ENCODE measurements around the gene FOXR2.

Gene FOXR2

GRCh38 chrX:55623100-55623499 is at the start of gene FOXR2:
Gene FOXR2, plus strand, starts transcription at chrX:55623400. Its CDS starts 312 bp downstream, at chrX:55623712.
- H3K4me3 Mint-ChIP-seq, result no peak within 1 kb of the TSS
- H3K27ac Mint-ChIP-seq, result no peak within 1 kb of the TSS
- H3K4me1 Mint-ChIP-seq, result no peaks in the 10 kb centered on the region
- no peaks in the 10 kb centered on the region for H3K27me3 Mint-ChIP-seq
- DNase-seq, result no peak
- H3K9me3 Mint-ChIP-seq, result peaks cover 5 to 8% of the 10 kb centered on the region in 2 donors
- no peak for ATAC-seq

GRCh38 chrX:55579115-55579514 is 44.1 kb upstream of the FOXR2 start:
- Mint-ChIP-seq H3K27ac (no peak overlapping the region), H3K27me3 (no peaks in the 10 kb centered on the region), H3K9me3 (peaks cover 7 to 11% of the 10 kb centered on the region in 2 donors), H3K4me1 (no peaks in the 10 kb centered on the region), H3K4me3 (no peak overlapping the region)
- no peak for DNase-seq
- no peak for ATAC-seq

GRCh38 chrX:55582447-55582846 is 40.8 kb upstream of the FOXR2 start:
- H3K27ac Mint-ChIP-seq, result no peak overlapping the region

GRCh38 chrX:55593296-55593695 is 29.9 kb upstream of the FOXR2 start:
- H3K27me3 Mint-ChIP-seq, result no peaks in the 10 kb centered on the region
- H3K27ac Mint-ChIP-seq, result no peak overlapping the region
- DNase-seq (no peak), ATAC-seq (no peak)
- no peak overlapping the region for H3K4me3 Mint-ChIP-seq
- no peaks in the 10 kb centered on the region for H3K4me1 Mint-ChIP-seq
- H3K9me3 Mint-ChIP-seq, result no peaks in the 10 kb centered on the region

More at GRCh38 chrX:55582447-55582846, 40.8 kb upstream of the FOXR2 start:
- no peak overlapping the region for H3K4me3 Mint-ChIP-seq
- ATAC-seq (no peak), DNase-seq (no peak)
- peaks cover 7 to 11% of the 10 kb centered on the region in 2 donors for H3K9me3 Mint-ChIP-seq
- no peaks in the 10 kb centered on the region for H3K4me1 Mint-ChIP-seq
- H3K27me3 Mint-ChIP-seq, result no peaks in the 10 kb centered on the region

- H3K9me3 Mint-ChIP-seq, result no peaks in the 10 kb centered on the region
- DNase-seq, result no peak
- H3K4me3 Mint-ChIP-seq, result no peak overlapping the region
- no peak for ATAC-seq
- no peaks in the 10 kb centered on the region for H3K27me3 Mint-ChIP-seq
- no peaks in the 10 kb centered on the region for H3K4me1 Mint-ChIP-seq
- no peak overlapping the region for H3K27ac Mint-ChIP-seq
Measured at GRCh38 chrX:55593756-55594257, 29.4 kb upstream of the FOXR2 start.

- ATAC-seq, result no peak
- H3K4me1 Mint-ChIP-seq, result no peaks in the 10 kb centered on the region
- no peak overlapping the region for H3K4me3 Mint-ChIP-seq
- no peak for DNase-seq
- no peaks in the 10 kb centered on the region for H3K27me3 Mint-ChIP-seq
- no peaks in the 10 kb centered on the region for H3K9me3 Mint-ChIP-seq
- no peak overlapping the region for H3K27ac Mint-ChIP-seq
Measured at GRCh38 chrX:55598333-55598732, 24.9 kb upstream of the FOXR2 start.

- Mint-ChIP-seq H3K27ac (no peak overlapping the region), H3K4me1 (no peaks in the 10 kb centered on the region), H3K4me3 (no peak overlapping the region), H3K9me3 (peaks cover 5 to 7% of the 10 kb centered on the region in 2 donors), H3K27me3 (no peaks in the 10 kb centered on the region)
- ATAC-seq (no peak), DNase-seq (no peak)
Measured at GRCh38 chrX:55619547-55619946, 3.7 kb upstream of the FOXR2 start.

- H3K4me3 Mint-ChIP-seq, result no peak overlapping the region
- H3K27me3 Mint-ChIP-seq, result no peaks in the 10 kb centered on the region
- ATAC-seq (no peak), DNase-seq (no peak)
- H3K9me3 Mint-ChIP-seq, result peaks cover 5 to 16% of the 10 kb centered on the region in 2 donors
- no peak overlapping the region for H3K27ac Mint-ChIP-seq
- no peaks in the 10 kb centered on the region for H3K4me1 Mint-ChIP-seq
Measured at GRCh38 chrX:55624403-55624802, 1.2 kb downstream of the FOXR2 start.

GRCh38 chrX:55636109-55636508 is 12.9 kb downstream of the FOXR2 start:
- no peaks in the 10 kb centered on the region for H3K9me3 Mint-ChIP-seq
- H3K27ac Mint-ChIP-seq, result no peak overlapping the region
- no peak for DNase-seq
- ATAC-seq, result no peak
- no peaks in the 10 kb centered on the region for H3K4me1 Mint-ChIP-seq
- H3K4me3 Mint-ChIP-seq, result no peak overlapping the region
- no peaks in the 10 kb centered on the region for H3K27me3 Mint-ChIP-seq

- Mint-ChIP-seq H3K4me1 (no peaks in the 10 kb centered on the region), H3K9me3 (no peaks in the 10 kb centered on the region), H3K27ac (no peak overlapping the region), H3K4me3 (no peak overlapping the region), H3K27me3 (no peaks in the 10 kb centered on the region)
- DNase-seq (no peak), ATAC-seq (no peak)
Measured at GRCh38 chrX:55638933-55639332, 15.7 kb downstream of the FOXR2 start.

- no peak for DNase-seq
- H3K9me3 Mint-ChIP-seq, result no peaks in the 10 kb centered on the region
- no peak overlapping the region for H3K4me3 Mint-ChIP-seq
- H3K4me1 Mint-ChIP-seq, result no peaks in the 10 kb centered on the region
- no peak overlapping the region for H3K27ac Mint-ChIP-seq
- ATAC-seq, result no peak
- no peaks in the 10 kb centered on the region for H3K27me3 Mint-ChIP-seq
Measured at GRCh38 chrX:55640854-55641253, 17.7 kb downstream of the FOXR2 start.

- no peak overlapping the region for H3K4me3 Mint-ChIP-seq
- H3K4me1 Mint-ChIP-seq, result no peaks in the 10 kb centered on the region
- H3K27me3 Mint-ChIP-seq, result no peaks in the 10 kb centered on the region
- no peak for DNase-seq
- no peak overlapping the region for H3K27ac Mint-ChIP-seq
- ATAC-seq, result no peak
- no peaks in the 10 kb centered on the region for H3K9me3 Mint-ChIP-seq
Measured at GRCh38 chrX:55648434-55648833, 25.2 kb downstream of the FOXR2 start.

- DNase-seq (no peak), ATAC-seq (no peak)
- Mint-ChIP-seq H3K4me3 (no peak overlapping the region), H3K27ac (no peak overlapping the region), H3K4me1 (no peaks in the 10 kb centered on the region), H3K9me3 (no peaks in the 10 kb centered on the region), H3K27me3 (no peaks in the 10 kb centered on the region)
Measured at GRCh38 chrX:55659931-55660330, 36.7 kb downstream of the FOXR2 start.

- Mint-ChIP-seq H3K4me3 (no peak overlapping the region), H3K9me3 (no peaks in the 10 kb centered on the region), H3K4me1 (no peaks in the 10 kb centered on the region), H3K27ac (no peak overlapping the region), H3K27me3 (no peaks in the 10 kb centered on the region)
- ATAC-seq (no peak), DNase-seq (no peak)
Measured at GRCh38 chrX:55663584-55663983, 40.4 kb downstream of the FOXR2 start.

- no peaks in the 10 kb centered on the region for H3K4me1 Mint-ChIP-seq
- peaks cover 13 to 20% of the 10 kb centered on the region in 2 donors for H3K9me3 Mint-ChIP-seq
- no peak for ATAC-seq
- H3K4me3 Mint-ChIP-seq, result no peak overlapping the region
- no peak overlapping the region for H3K27ac Mint-ChIP-seq
- no peaks in the 10 kb centered on the region for H3K27me3 Mint-ChIP-seq
- no peak for DNase-seq
Measured at GRCh38 chrX:55668084-55668483, 44.9 kb downstream of the FOXR2 start.
